Measurements from ENCODE around the gene ALDH1L1.

DNA sequence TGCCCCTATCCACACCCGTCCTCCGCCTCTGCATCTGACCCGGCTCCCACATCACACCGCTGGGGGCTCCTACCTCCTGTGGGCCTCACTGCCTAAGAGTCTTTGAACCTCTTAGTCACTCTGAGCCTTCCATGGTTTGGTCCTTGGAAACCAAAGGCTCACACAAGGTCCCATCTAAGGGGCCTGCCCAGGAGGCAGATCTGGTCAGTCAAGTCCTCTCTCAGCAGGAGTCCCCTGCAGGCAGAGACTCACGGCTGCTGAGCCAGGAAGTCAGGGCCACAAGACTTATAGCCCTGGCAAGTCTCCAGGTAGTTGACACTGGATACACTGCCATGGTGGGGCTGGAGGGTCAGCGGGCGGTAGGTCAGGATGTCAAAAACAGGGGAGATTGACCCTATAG, 31.2 kb upstream of the ALDH1L1 start:
- TF ChIP-seq GATA2 (IDR thresholded peaks at IDR 0.05; ENCODE audit: low read depth, low read length) (no peak), GATA3 (IDR thresholded peaks at IDR 0.05; ENCODE audit: low read depth, low read length) (no peak)
